Mucosa of stomach (tissue), 1 donor: ENCODE results near the gene RAB6A.

ENCODE experiments used
- H3K27me3 ChIP-seq: one replicate; pipeline ENCODE4 v1.7.0; 2013; ENCODE audit warnings: mild to moderate bottlenecking, low read length; ENCODE audit not compliant: control insufficient read depth, insufficient read depth
- H3K36me3 ChIP-seq: one replicate; pipeline ENCODE4 v1.7.0; 2013; ENCODE audit warnings: low read length; ENCODE audit not compliant: control insufficient read depth, insufficient read depth
- H3K4me1 ChIP-seq: one replicate; pipeline ENCODE4 v1.7.0; 2013; ENCODE audit warnings: mild to moderate bottlenecking, low read length; ENCODE audit not compliant: control insufficient read depth, insufficient read depth
- H3K4me3 ChIP-seq: one replicate; pipeline ENCODE4 v1.7.0; 2013; ENCODE audit warnings: low read length
- H3K9ac ChIP-seq: one replicate; pipeline ENCODE4 v1.7.0; 2013; ENCODE audit warnings: mild to moderate bottlenecking, low read length, moderate library complexity
- H3K9me3 ChIP-seq: one replicate; pipeline ENCODE4 v1.7.0; 2013; ENCODE audit warnings: mild to moderate bottlenecking, low read length, moderate library complexity; ENCODE audit not compliant: control insufficient read depth
- donor health status: Pancreatic carcinoma.

Gene RAB6A

GRCh38 chr11:73760679-73761402 is at the start of gene RAB6A:
Gene RAB6A (minus strand): TSS chr11:73761074. CDS start chr11:73760635, 439 bp downstream.
- Histone ChIP-seq H3K9me3 (no peaks in the 10 kb centered on the region), H3K4me1 (no peaks in the 10 kb centered on the region), H3K4me3 (peak within 1 kb of the TSS; percentile 56), H3K27me3 (no peaks in the 10 kb centered on the region), H3K9ac (peak within 1 kb of the TSS; percentile 95), H3K36me3 (no peaks in the 10 kb centered on the region)

GRCh38 chr11:73810637-73811036 is 49.8 kb upstream of the RAB6A start:
- no peaks in the 10 kb centered on the region for H3K27me3 ChIP-seq
- no peak overlapping the region for H3K9ac ChIP-seq
- H3K9me3 ChIP-seq: no peaks in the 10 kb centered on the region
- no peak overlapping the region for H3K4me3 ChIP-seq
- no peaks in the 10 kb centered on the region for H3K36me3 ChIP-seq
- no peaks in the 10 kb centered on the region for H3K4me1 ChIP-seq

GRCh38 chr11:73808052-73808451 is 47.2 kb upstream of the RAB6A start:
- no peaks in the 10 kb centered on the region for H3K4me1 ChIP-seq
- no peak overlapping the region for H3K9ac ChIP-seq
- H3K9me3 ChIP-seq: no peaks in the 10 kb centered on the region
- no peak overlapping the region for H3K4me3 ChIP-seq
- no peaks in the 10 kb centered on the region for H3K27me3 ChIP-seq
- no peaks in the 10 kb centered on the region for H3K36me3 ChIP-seq

GRCh38 chr11:73804712-73805111 is 43.8 kb upstream of the RAB6A start:
- Histone ChIP-seq H3K4me3 (no peak overlapping the region), H3K27me3 (no peaks in the 10 kb centered on the region), H3K4me1 (no peaks in the 10 kb centered on the region), H3K36me3 (no peaks in the 10 kb centered on the region), H3K9me3 (no peaks in the 10 kb centered on the region), H3K9ac (no peak overlapping the region)

- H3K4me1 ChIP-seq: no peaks in the 10 kb centered on the region
- no peaks in the 10 kb centered on the region for H3K36me3 ChIP-seq
- H3K9me3 ChIP-seq: no peaks in the 10 kb centered on the region
- H3K4me3 ChIP-seq: no peak overlapping the region
- no peak overlapping the region for H3K9ac ChIP-seq
- no peaks in the 10 kb centered on the region for H3K27me3 ChIP-seq
These were observed 40.3 kb upstream of the RAB6A start for GRCh38 chr11:73801136-73801535.

GRCh38 chr11:73800276-73800806 is 39.5 kb upstream of the RAB6A start:
- H3K27me3 ChIP-seq: no peaks in the 10 kb centered on the region
- H3K4me1 ChIP-seq: no peaks in the 10 kb centered on the region
- H3K36me3 ChIP-seq: no peaks in the 10 kb centered on the region
- no peak overlapping the region for H3K9ac ChIP-seq
- no peak overlapping the region for H3K4me3 ChIP-seq
- no peaks in the 10 kb centered on the region for H3K9me3 ChIP-seq

GRCh38 chr11:73797457-73797856 is 36.6 kb upstream of the RAB6A start:
- Histone ChIP-seq H3K36me3 (no peaks in the 10 kb centered on the region), H3K9me3 (no peaks in the 10 kb centered on the region), H3K4me1 (peaks cover 2% of the 10 kb centered on the region), H3K4me3 (no peak overlapping the region), H3K9ac (no peak overlapping the region), H3K27me3 (no peaks in the 10 kb centered on the region)

- no peaks in the 10 kb centered on the region for H3K27me3 ChIP-seq
- H3K4me3 ChIP-seq: no peak overlapping the region
- H3K4me1 ChIP-seq: peaks cover 13% of the 10 kb centered on the region
- H3K36me3 ChIP-seq: no peaks in the 10 kb centered on the region
- no peak overlapping the region for H3K9ac ChIP-seq
- no peaks in the 10 kb centered on the region for H3K9me3 ChIP-seq
These were observed 35.2 kb upstream of the RAB6A start for GRCh38 chr11:73795925-73796632.

- Histone ChIP-seq H3K9me3 (no peaks in the 10 kb centered on the region), H3K9ac (no peak overlapping the region), H3K36me3 (no peaks in the 10 kb centered on the region), H3K27me3 (no peaks in the 10 kb centered on the region), H3K4me3 (no peak overlapping the region), H3K4me1 (peaks cover 13% of the 10 kb centered on the region)
These were observed 31.7 kb upstream of the RAB6A start for GRCh38 chr11:73792584-73792983.

- Histone ChIP-seq H3K4me1 (peaks cover 13% of the 10 kb centered on the region), H3K36me3 (no peaks in the 10 kb centered on the region), H3K9ac (no peak overlapping the region), H3K27me3 (no peaks in the 10 kb centered on the region), H3K4me3 (no peak overlapping the region), H3K9me3 (no peaks in the 10 kb centered on the region)
These were observed 28.4 kb upstream of the RAB6A start for GRCh38 chr11:73789279-73789670.

- Histone ChIP-seq H3K27me3 (no peaks in the 10 kb centered on the region), H3K4me1 (peaks cover 13% of the 10 kb centered on the region), H3K9me3 (no peaks in the 10 kb centered on the region), H3K9ac (peak within 1 kb of the TSS; percentile 89), H3K36me3 (no peaks in the 10 kb centered on the region), H3K4me3 (peak within 1 kb of the TSS; percentile 79)
These were observed 27.0 kb upstream of the RAB6A start, which contains the start of gene MRPL48 for GRCh38 chr11:73787643-73788558. Gene MRPL48 (plus strand): TSS chr11:73787874. CDS start chr11:73787972, 98 bp downstream.
